GM12878 (cell line): ENCODE results near the gene TBKBP1. TPM values are rescaled to one million over a fixed set of nuclear protein-coding genes. Genes with fewer than 3 reads are reported as not detected.
A peak's percentile ranks its signal among the peaks of the same experiment; 100 is the strongest.

Experiments used
- ATF7 ChIP-seq: fragments of 450-650 bp; IDR thresholded peaks from 2 replicates; pipeline ENCODE4 v1.6.1; 2016; ENCODE audit warnings: low read depth, mild to moderate bottlenecking
- CEBPB ChIP-seq, 2 experiments: fragments of 150-350 bp in 1 of 2; IDR thresholded peaks; 2 replicates each; pipeline ENCODE4 v1.6.1; 2012 to 2014; ENCODE audit warnings: low read depth in 2 of 2, low read length in 2 of 2, borderline replicate concordance in 1 of 2, inconsistent platforms in 1 of 2
- CHD1 ChIP-seq: IDR thresholded peaks from 2 replicates; pipeline ENCODE4 v1.6.1; 2012; ENCODE audit warnings: low read depth, low read length, improper control_type of control experiment
- CHD4 ChIP-seq: fragments of 200-600 bp; sonication (generic); IDR thresholded peaks from 2 replicates; pipeline ENCODE4 v1.6.1; 2016; ENCODE audit warnings: mild to moderate bottlenecking
- CTCF ChIP-seq, 3 experiments: IDR thresholded peaks in 2 of 3; conservative IDR thresholded peaks in 1 of 3; 2 replicates each; pipeline ENCODE4 v1.5.1; 2011; ENCODE audit warnings: low read depth in 3 of 3, low read length in 3 of 3, mild to moderate bottlenecking in 3 of 3, control low read depth in 2 of 3, moderate library complexity in 2 of 3, inconsistent platforms in 1 of 3, mixed read lengths in 1 of 3; ENCODE audit not compliant: control insufficient read depth in 2 of 3, insufficient read depth in 1 of 3; ENCODE audit errors: extremely low read depth in 1 of 3
- IRF4 ChIP-seq: IDR thresholded peaks from 2 replicates; pipeline ENCODE4 v1.6.1; 2011; ENCODE audit warnings: low read depth, low read length
- MEF2B ChIP-seq: fragments of 450-650 bp; IDR thresholded peaks from 2 replicates; pipeline ENCODE4 v1.6.1; 2018; ENCODE audit warnings: mild to moderate bottlenecking, moderate library complexity; ENCODE audit not compliant: partially characterized antibody, poor library complexity, severe bottlenecking
- MTA3 ChIP-seq: IDR thresholded peaks from 2 replicates; pipeline ENCODE4 v1.6.1; 2012; ENCODE audit warnings: low read length, inconsistent platforms, borderline replicate concordance
- NBN ChIP-seq: fragments of 450-650 bp; IDR thresholded peaks from 2 replicates; pipeline ENCODE4 v1.6.1; 2016
- NFYA ChIP-seq: IDR thresholded peaks from 2 replicates; pipeline ENCODE4 v1.6.1; 2011; ENCODE audit warnings: low read depth, mild to moderate bottlenecking, low read length, improper control_type of control experiment, borderline replicate concordance
- RAD21 ChIP-seq: IDR thresholded peaks from 2 replicates; pipeline ENCODE4 v1.6.1; 2011; ENCODE audit warnings: mild to moderate bottlenecking, low read depth, low read length, moderate library complexity; ENCODE audit not compliant: insufficient read depth
- REST ChIP-seq: IDR thresholded peaks from 2 replicates; pipeline ENCODE4 v1.6.1; 2012; ENCODE audit warnings: mild to moderate bottlenecking, low read depth, low read length
- SREBF1 ChIP-seq: IDR thresholded peaks from 2 replicates; pipeline ENCODE4 v1.6.1; 2012; ENCODE audit warnings: mild to moderate bottlenecking, low read length
- SUZ12 ChIP-seq: fragments of 200-600 bp; sonication (generic); IDR thresholded peaks from one replicate; pipeline ENCODE4 v1.6.1; 2018; ENCODE audit warnings: antibody characterized with exemption, mild to moderate bottlenecking; ENCODE audit not compliant: unreplicated experiment
- TARDBP ChIP-seq: IDR thresholded peaks from 2 replicates; pipeline ENCODE4 v1.6.1; 2016; ENCODE audit warnings: borderline replicate concordance
- polyA plus RNA-seq, 11 experiments: library from polyadenylated mRNA; depleted of rRNA in 4 of 11; unstranded in 6 of 11; stranded (reverse) in 5 of 11; fragments of >200 nt; fragmentation: Nextera tagmentation in 4 of 11; fragmentation: Illumina TruSeq in 1 of 11; extraction: Ambion mirVana in 4 of 11; extraction: Trizol in 1 of 11; gene quantifications; 1 replicate in 1 of 11; 2 replicates in 10 of 11; pipeline versions ENCODE4 v1.2.1 to v1.2.3, GENCODE V29; 2011 to 2016; ENCODE audit warnings: inconsistent platforms in 2 of 11, missing spikeins in 2 of 11, low read depth in 1 of 11
- total RNA-seq, 4 experiments: library from RNA; depleted of rRNA in 3 of 4; stranded (reverse); fragments of >200 nt in 3 of 4; fragmentation: Illumina TruSeq in 1 of 4; extraction: Trizol in 1 of 4; gene quantifications; 2 replicates each; pipeline versions ENCODE4 v1.2.1 to v1.2.3, GENCODE V29; 2013 to 2021
- TF ChIP-seq, protein P1 (sequence below): fragments of 450-650 bp; IDR thresholded peaks from 2 replicates; pipeline ENCODE4 v1.6.1; 2017; ENCODE audit warnings: mild to moderate bottlenecking
- TF ChIP-seq, protein P2 (sequence below): fragments of 450-650 bp; IDR thresholded peaks from 2 replicates; pipeline ENCODE4 v1.6.1; 2017; ENCODE audit warnings: low read depth, mild to moderate bottlenecking, moderate library complexity

TBKBP1 gene
- total and polyA plus RNA-seq, 10 of the 15 experiments (the other 5 are each of a cell fraction or from before 2014, with no cell fraction given): 0.11 to 2.7 (median 0.74) TPM; not detected in 3

GRCh38 chr17:47719411-47720152 is 25.6 kb downstream of the TBKBP1 start (continued):
- TF ChIP-seq, protein P1, sequence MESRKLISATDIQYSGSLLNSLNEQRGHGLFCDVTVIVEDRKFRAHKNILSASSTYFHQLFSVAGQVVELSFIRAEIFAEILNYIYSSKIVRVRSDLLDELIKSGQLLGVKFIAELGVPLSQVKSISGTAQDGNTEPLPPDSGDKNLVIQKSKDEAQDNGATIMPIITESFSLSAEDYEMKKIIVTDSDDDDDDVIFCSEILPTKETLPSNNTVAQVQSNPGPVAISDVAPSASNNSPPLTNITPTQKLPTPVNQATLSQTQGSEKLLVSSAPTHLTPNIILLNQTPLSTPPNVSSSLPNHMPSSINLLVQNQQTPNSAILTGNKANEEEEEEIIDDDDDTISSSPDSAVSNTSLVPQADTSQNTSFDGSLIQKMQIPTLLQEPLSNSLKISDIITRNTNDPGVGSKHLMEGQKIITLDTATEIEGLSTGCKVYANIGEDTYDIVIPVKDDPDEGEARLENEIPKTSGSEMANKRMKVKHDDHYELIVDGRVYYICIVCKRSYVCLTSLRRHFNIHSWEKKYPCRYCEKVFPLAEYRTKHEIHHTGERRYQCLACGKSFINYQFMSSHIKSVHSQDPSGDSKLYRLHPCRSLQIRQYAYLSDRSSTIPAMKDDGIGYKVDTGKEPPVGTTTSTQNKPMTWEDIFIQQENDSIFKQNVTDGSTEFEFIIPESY: no peak
- TF ChIP-seq CHD1 (no peak), REST (no peak), MTA3 (no peak), MEF2B (no peak), CEBPB (IDR thresholded peaks at IDR 0.05; ENCODE audit: borderline replicate concordance in 1 of 2, low read depth in 2 of 2, low read length in 2 of 2) (no peak), NBN (0 out of 2 replicates have a peak, but pooled peaks have one; percentile 12), NFYA (no peak), SUZ12 (no peak), SREBF1 (no peak), TARDBP (no peak), CHD4 (no peak), CTCF (IDR thresholded peaks at IDR 0.05 in 2 of 3, conservative IDR thresholded peaks at IDR 0.05 in 1 of 3; ENCODE audit: control insufficient read depth in 2 of 3, extremely low read depth in 1 of 3, insufficient read depth in 1 of 3, low read depth in 3 of 3, low read length in 3 of 3) (no peak), RAD21 (no peak), IRF4 (peak; percentile 39; the same call in 1 of the 2 replicates), ATF7 (no peak)
- TF ChIP-seq, protein P2, sequence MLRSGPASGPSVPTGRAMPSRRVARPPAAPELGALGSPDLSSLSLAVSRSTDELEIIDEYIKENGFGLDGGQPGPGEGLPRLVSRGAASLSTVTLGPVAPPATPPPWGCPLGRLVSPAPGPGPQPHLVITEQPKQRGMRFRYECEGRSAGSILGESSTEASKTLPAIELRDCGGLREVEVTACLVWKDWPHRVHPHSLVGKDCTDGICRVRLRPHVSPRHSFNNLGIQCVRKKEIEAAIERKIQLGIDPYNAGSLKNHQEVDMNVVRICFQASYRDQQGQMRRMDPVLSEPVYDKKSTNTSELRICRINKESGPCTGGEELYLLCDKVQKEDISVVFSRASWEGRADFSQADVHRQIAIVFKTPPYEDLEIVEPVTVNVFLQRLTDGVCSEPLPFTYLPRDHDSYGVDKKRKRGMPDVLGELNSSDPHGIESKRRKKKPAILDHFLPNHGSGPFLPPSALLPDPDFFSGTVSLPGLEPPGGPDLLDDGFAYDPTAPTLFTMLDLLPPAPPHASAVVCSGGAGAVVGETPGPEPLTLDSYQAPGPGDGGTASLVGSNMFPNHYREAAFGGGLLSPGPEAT: 0 out of 2 replicates have a peak, but pooled peaks have one; percentile 16
